ENCODE results near the gene OAT. TPM values are rescaled to one million over a fixed set of nuclear protein-coding genes. Genes with fewer than 3 reads are reported as not detected.

OAT gene
- polyA plus RNA-seq, 1 of the 3 experiments (the other 2 are of a cell fraction) = 65.7 TPM

DNA sequence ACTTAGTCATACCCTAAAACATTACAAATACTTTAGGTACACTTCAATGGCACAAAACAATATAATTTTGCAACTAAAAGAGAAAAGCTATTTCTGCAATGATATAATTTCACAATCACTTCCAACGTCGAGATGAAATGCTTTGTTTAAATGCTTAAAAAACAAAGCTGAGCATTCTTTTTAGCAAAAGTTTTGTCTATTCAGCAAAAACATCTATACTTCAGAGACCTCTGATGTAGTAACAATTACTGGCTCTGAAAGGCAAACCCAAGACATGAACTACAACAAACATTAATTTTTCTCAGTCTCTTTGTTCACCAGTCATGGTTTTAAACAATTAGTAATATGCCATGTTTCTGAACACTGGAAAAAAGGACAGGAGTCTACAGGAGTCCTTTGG lies 16.4 kb downstream of the OAT start:
- POLR2A ChIA-PET = no interaction called here

DNA sequence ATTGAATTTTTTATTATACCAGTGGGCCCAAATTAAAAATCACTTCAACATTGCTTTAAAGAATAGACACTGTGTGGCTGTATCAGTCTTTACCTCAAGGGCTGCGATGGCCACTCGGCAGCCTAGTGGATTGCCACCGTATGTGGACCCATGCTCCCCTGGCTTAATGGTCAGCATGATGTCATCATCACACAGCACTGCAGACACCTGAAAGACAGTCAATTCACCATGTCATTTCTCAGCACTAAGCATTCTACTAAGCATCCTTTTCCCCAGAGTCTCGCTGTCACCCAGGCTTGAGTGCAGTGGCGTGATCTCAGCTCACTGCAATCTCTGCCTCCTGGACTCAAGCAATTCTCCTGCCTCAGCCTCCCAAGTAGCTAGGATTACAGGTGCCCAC lies 17.1 kb downstream of the OAT start:
- H3K27me3 ChIP-seq (ENCODE audit: insufficient read depth) = no peaks in the 10 kb centered on the region
- peaks cover 47 to 59% of the 10 kb centered on the region in 2 experiments for H3K36me3 ChIP-seq (replicated peaks in 1 of 2; ENCODE audit: control insufficient read depth in 1 of 2, insufficient read depth in 2 of 2, low read length in 1 of 2)
- no peaks in the 10 kb centered on the region for H3K9me3 ChIP-seq
- ChIA-PET POLR2A (no interaction called here), CTCF (interaction anchor here (1.0 to 3.1 kb wide), 2 partner anchors 13 to 406 kb away, joined by 3 to 17 read pairs; no protein-coding TSS in a partner anchor)
- H3K4me2 ChIP-seq = no peak overlapping the region
- H3K4me1 ChIP-seq (ENCODE audit: control insufficient read depth in 1 of 2, insufficient read depth in 2 of 2, low read depth in 1 of 2, low read length in 1 of 2) = peaks cover 0 to 2% of the 10 kb centered on the region in 2 experiments; a peak in 1 of 4 replicates
- no peak overlapping the region for H3K4me3 ChIP-seq (ENCODE audit: low read depth in 2 of 2, low read length in 1 of 2)
- H3K9me2 ChIP-seq = no peaks in the 10 kb centered on the region
- H3K27ac ChIP-seq (ENCODE audit: low read depth in 2 of 2, low read length in 1 of 2) = no peak overlapping the region
- H3F3A ChIP-seq (replicated peaks; ENCODE audit: insufficient read depth) = no peaks in the 10 kb centered on the region
- no peaks in the 10 kb centered on the region for H3K79me2 ChIP-seq (ENCODE audit: insufficient read depth)
- no peak overlapping the region for H3K9ac ChIP-seq
- H4K20me1 ChIP-seq (ENCODE audit: insufficient read depth) = no peaks in the 10 kb centered on the region
- TF ChIP-seq CHD2 (IDR thresholded peaks at IDR 0.05; ENCODE audit: low read length, partially characterized antibody) (no peak), SMC3 (IDR thresholded peaks at IDR 0.05; ENCODE audit: low read depth, low read length) (no peak), SIN3A (IDR thresholded peaks at IDR 0.05; ENCODE audit: borderline replicate concordance, low read depth, low read length) (no peak), FOXJ3 (CRISPR knock-in tag; IDR thresholded peaks at IDR 0.05) (no peak), YY1 (IDR thresholded peaks at IDR 0.05; ENCODE audit: low read depth) (no peak), NRF1 (IDR thresholded peaks at IDR 0.05; ENCODE audit: low read depth, low read length) (no peak), EZH2phosphoT487 (IDR thresholded peaks at IDR 0.05; ENCODE audit: borderline replicate concordance, low read depth) (no peak), RXRA (IDR thresholded peaks at IDR 0.05; ENCODE audit: borderline replicate concordance, low read depth) (no peak), TCF12 (IDR thresholded peaks at IDR 0.05) (no peak)
- TF ChIP-seq, protein P1, sequence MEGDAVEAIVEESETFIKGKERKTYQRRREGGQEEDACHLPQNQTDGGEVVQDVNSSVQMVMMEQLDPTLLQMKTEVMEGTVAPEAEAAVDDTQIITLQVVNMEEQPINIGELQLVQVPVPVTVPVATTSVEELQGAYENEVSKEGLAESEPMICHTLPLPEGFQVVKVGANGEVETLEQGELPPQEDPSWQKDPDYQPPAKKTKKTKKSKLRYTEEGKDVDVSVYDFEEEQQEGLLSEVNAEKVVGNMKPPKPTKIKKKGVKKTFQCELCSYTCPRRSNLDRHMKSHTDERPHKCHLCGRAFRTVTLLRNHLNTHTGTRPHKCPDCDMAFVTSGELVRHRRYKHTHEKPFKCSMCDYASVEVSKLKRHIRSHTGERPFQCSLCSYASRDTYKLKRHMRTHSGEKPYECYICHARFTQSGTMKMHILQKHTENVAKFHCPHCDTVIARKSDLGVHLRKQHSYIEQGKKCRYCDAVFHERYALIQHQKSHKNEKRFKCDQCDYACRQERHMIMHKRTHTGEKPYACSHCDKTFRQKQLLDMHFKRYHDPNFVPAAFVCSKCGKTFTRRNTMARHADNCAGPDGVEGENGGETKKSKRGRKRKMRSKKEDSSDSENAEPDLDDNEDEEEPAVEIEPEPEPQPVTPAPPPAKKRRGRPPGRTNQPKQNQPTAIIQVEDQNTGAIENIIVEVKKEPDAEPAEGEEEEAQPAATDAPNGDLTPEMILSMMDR (IDR thresholded peaks at IDR 0.05) = no peak
- TF ChIP-seq, protein P2, sequence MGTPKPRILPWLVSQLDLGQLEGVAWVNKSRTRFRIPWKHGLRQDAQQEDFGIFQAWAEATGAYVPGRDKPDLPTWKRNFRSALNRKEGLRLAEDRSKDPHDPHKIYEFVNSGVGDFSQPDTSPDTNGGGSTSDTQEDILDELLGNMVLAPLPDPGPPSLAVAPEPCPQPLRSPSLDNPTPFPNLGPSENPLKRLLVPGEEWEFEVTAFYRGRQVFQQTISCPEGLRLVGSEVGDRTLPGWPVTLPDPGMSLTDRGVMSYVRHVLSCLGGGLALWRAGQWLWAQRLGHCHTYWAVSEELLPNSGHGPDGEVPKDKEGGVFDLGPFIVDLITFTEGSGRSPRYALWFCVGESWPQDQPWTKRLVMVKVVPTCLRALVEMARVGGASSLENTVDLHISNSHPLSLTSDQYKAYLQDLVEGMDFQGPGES (IDR thresholded peaks at IDR 0.05; ENCODE audit: low read depth, low read length) = no peak
- TF ChIP-seq, protein P3, sequence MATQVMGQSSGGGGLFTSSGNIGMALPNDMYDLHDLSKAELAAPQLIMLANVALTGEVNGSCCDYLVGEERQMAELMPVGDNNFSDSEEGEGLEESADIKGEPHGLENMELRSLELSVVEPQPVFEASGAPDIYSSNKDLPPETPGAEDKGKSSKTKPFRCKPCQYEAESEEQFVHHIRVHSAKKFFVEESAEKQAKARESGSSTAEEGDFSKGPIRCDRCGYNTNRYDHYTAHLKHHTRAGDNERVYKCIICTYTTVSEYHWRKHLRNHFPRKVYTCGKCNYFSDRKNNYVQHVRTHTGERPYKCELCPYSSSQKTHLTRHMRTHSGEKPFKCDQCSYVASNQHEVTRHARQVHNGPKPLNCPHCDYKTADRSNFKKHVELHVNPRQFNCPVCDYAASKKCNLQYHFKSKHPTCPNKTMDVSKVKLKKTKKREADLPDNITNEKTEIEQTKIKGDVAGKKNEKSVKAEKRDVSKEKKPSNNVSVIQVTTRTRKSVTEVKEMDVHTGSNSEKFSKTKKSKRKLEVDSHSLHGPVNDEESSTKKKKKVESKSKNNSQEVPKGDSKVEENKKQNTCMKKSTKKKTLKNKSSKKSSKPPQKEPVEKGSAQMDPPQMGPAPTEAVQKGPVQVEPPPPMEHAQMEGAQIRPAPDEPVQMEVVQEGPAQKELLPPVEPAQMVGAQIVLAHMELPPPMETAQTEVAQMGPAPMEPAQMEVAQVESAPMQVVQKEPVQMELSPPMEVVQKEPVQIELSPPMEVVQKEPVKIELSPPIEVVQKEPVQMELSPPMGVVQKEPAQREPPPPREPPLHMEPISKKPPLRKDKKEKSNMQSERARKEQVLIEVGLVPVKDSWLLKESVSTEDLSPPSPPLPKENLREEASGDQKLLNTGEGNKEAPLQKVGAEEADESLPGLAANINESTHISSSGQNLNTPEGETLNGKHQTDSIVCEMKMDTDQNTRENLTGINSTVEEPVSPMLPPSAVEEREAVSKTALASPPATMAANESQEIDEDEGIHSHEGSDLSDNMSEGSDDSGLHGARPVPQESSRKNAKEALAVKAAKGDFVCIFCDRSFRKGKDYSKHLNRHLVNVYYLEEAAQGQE (IDR thresholded peaks at IDR 0.05; ENCODE audit: low read depth, low read length) = no peak
- TF ChIP-seq, protein P4, sequence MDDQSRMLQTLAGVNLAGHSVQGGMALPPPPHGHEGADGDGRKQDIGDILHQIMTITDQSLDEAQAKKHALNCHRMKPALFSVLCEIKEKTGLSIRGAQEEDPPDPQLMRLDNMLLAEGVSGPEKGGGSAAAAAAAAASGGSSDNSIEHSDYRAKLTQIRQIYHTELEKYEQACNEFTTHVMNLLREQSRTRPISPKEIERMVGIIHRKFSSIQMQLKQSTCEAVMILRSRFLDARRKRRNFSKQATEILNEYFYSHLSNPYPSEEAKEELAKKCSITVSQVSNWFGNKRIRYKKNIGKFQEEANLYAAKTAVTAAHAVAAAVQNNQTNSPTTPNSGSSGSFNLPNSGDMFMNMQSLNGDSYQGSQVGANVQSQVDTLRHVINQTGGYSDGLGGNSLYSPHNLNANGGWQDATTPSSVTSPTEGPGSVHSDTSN (IDR thresholded peaks at IDR 0.05) = no peak
- TF ChIP-seq, protein P5, sequence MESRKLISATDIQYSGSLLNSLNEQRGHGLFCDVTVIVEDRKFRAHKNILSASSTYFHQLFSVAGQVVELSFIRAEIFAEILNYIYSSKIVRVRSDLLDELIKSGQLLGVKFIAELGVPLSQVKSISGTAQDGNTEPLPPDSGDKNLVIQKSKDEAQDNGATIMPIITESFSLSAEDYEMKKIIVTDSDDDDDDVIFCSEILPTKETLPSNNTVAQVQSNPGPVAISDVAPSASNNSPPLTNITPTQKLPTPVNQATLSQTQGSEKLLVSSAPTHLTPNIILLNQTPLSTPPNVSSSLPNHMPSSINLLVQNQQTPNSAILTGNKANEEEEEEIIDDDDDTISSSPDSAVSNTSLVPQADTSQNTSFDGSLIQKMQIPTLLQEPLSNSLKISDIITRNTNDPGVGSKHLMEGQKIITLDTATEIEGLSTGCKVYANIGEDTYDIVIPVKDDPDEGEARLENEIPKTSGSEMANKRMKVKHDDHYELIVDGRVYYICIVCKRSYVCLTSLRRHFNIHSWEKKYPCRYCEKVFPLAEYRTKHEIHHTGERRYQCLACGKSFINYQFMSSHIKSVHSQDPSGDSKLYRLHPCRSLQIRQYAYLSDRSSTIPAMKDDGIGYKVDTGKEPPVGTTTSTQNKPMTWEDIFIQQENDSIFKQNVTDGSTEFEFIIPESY (IDR thresholded peaks at IDR 0.05; ENCODE audit: borderline replicate concordance, low read depth) = no peak
- H2AFZ ChIP-seq (ENCODE audit: low read depth) = no peak overlapping the region
- DNase-seq = no peak
- WGBS (ENCODE audit: low lambda C conversion rate) = 97% methylated on average over 5 of the region's 5 CpGs

More for the DNA sequence above, 16.4 kb downstream of the OAT start:
- CTCF ChIA-PET = interaction anchor here (1.0 to 3.1 kb wide), 2 partner anchors 13 to 407 kb away, joined by 3 to 17 read pairs; no protein-coding TSS in a partner anchor
- WGBS (ENCODE audit: low lambda C conversion rate) = 94% methylated on average over 2 of the region's 2 CpGs
- Histone ChIP-seq H3K36me3 (replicated peaks in 1 of 2; ENCODE audit: control insufficient read depth in 1 of 2, insufficient read depth in 2 of 2, low read length in 1 of 2) (peaks cover 50 to 66% of the 10 kb centered on the region in 2 experiments), H3F3A (replicated peaks; ENCODE audit: insufficient read depth) (no peaks in the 10 kb centered on the region), H3K9me2 (no peaks in the 10 kb centered on the region), H3K9me3 (no peaks in the 10 kb centered on the region), H3K4me3 (ENCODE audit: low read depth in 2 of 2, low read length in 1 of 2) (no peak overlapping the region), H3K27ac (ENCODE audit: low read depth in 2 of 2, low read length in 1 of 2) (no peak overlapping the region), H3K4me2 (no peak overlapping the region), H3K4me1 (ENCODE audit: control insufficient read depth in 1 of 2, insufficient read depth in 2 of 2, low read depth in 1 of 2, low read length in 1 of 2) (peaks cover 0 to 2% of the 10 kb centered on the region in 2 experiments; a peak in 1 of 4 replicates), H3K27me3 (ENCODE audit: insufficient read depth) (no peaks in the 10 kb centered on the region), H4K20me1 (ENCODE audit: insufficient read depth) (no peaks in the 10 kb centered on the region), H3K9ac (no peak overlapping the region), H2AFZ (ENCODE audit: low read depth) (no peak overlapping the region), H3K79me2 (ENCODE audit: insufficient read depth) (no peaks in the 10 kb centered on the region)
- no peak for DNase-seq
- no peak for TF ChIP-seq JUND (IDR thresholded peaks at IDR 0.05)
- no peak for TF ChIP-seq TEAD4 (IDR thresholded peaks at IDR 0.05; ENCODE audit: borderline replicate concordance, insufficient read depth)
- TF ChIP-seq EP300 (IDR thresholded peaks at IDR 0.05; ENCODE audit: borderline replicate concordance in 1 of 2, low read depth in 1 of 2, low read length in 1 of 2) = no peak
- TF ChIP-seq RFX5 (IDR thresholded peaks at IDR 0.05; ENCODE audit: low read length) = no peak
- no peak for TF ChIP-seq MEF2A (IDR thresholded peaks at IDR 0.05; ENCODE audit: borderline replicate concordance, low read depth)
- no peak for TF ChIP-seq POLR2AphosphoS5 (IDR thresholded peaks at IDR 0.05; ENCODE audit: low read depth, low read length)
- TF ChIP-seq YY1 (IDR thresholded peaks at IDR 0.05; ENCODE audit: low read depth) = no peak

Measured in SK-N-SH (cell line).